Measurements from ENCODE around the gene ZBTB47. TPM values are rescaled to one million over a fixed set of nuclear protein-coding genes. Genes with fewer than 3 reads are reported as not detected.

The ZBTB47 gene
- total RNA-seq, 2 donors from 2014 or later = 84.2 to 108 TPM

GRCh38 chr3:42699511-42699971 is 46.0 kb downstream of the ZBTB47 start:
- TF ChIP-seq CTCF (IDR thresholded peaks at IDR 0.05) = no peak
- ATAC-seq (ENCODE audit: insufficient number of reproducible peaks, low FRiP score, low read depth) (no peak), DNase-seq (ENCODE audit: low spot score) (no peak)

GRCh38 chr3:42700366-42701288 is 47.1 kb downstream of the ZBTB47 start:
- ATAC-seq (ENCODE audit: insufficient number of reproducible peaks, low FRiP score, low read depth) (no peak), DNase-seq (ENCODE audit: low spot score) (no peak)
- Histone ChIP-seq H3K27me3 (replicated peaks; ENCODE audit: insufficient read depth) (no peaks in the 10 kb centered on the region), H3K36me3 (no peaks in the 10 kb centered on the region), H3K4me1 (ENCODE audit: control insufficient read depth in 1 of 2, low read depth in 2 of 2) (peaks cover 0 to 17% of the 10 kb centered on the region in 2 donors), H3K27ac (no peak overlapping the region), H3K4me3 (no peak overlapping the region), H3K9me3 (no peaks in the 10 kb centered on the region)
- no peak for TF ChIP-seq CTCF (IDR thresholded peaks at IDR 0.05)

More at GRCh38 chr3:42699511-42699971, 46.0 kb downstream of the ZBTB47 start:
- Histone ChIP-seq H3K27ac (no peak overlapping the region), H3K36me3 (no peaks in the 10 kb centered on the region), H3K9me3 (no peaks in the 10 kb centered on the region), H3K4me3 (no peak overlapping the region), H3K4me1 (ENCODE audit: control insufficient read depth in 1 of 2, low read depth in 2 of 2) (peaks cover 0 to 17% of the 10 kb centered on the region in 2 donors), H3K27me3 (replicated peaks; ENCODE audit: insufficient read depth) (no peaks in the 10 kb centered on the region)

- Histone ChIP-seq H3K4me1 (ENCODE audit: control insufficient read depth in 1 of 2, low read depth in 2 of 2) (peaks cover 0 to 17% of the 10 kb centered on the region in 2 donors), H3K27me3 (replicated peaks; ENCODE audit: insufficient read depth) (no peaks in the 10 kb centered on the region), H3K27ac (no peak overlapping the region), H3K36me3 (no peaks in the 10 kb centered on the region), H3K9me3 (no peaks in the 10 kb centered on the region), H3K4me3 (no peak overlapping the region)
- DNase-seq (ENCODE audit: low spot score) (peak; percentile 12), ATAC-seq (ENCODE audit: insufficient number of reproducible peaks, low FRiP score, low read depth) (no peak)
- TF ChIP-seq CTCF (IDR thresholded peaks at IDR 0.05) = no peak
These were observed 48.0 kb downstream of the ZBTB47 start for GRCh38 chr3:42701371-42702065.

- no peak for ATAC-seq (ENCODE audit: insufficient number of reproducible peaks, low FRiP score, low read depth)
- no peaks in the 10 kb centered on the region for H3K9me3 ChIP-seq
- no peaks in the 10 kb centered on the region for H3K36me3 ChIP-seq
- H3K27ac ChIP-seq = no peak within 1 kb of the TSS
- TF ChIP-seq CTCF (IDR thresholded peaks at IDR 0.05) = no peak
- H3K4me3 ChIP-seq = no peak within 1 kb of the TSS
- no peaks in the 10 kb centered on the region for H3K27me3 ChIP-seq (replicated peaks; ENCODE audit: insufficient read depth)
- H3K4me1 ChIP-seq (ENCODE audit: control insufficient read depth in 1 of 2, low read depth in 2 of 2) = peaks cover 0 to 17% of the 10 kb centered on the region in 2 donors
- no peak for DNase-seq (ENCODE audit: low spot score)
These were observed 48.8 kb downstream of the ZBTB47 start, which contains the start of gene HHATL for GRCh38 chr3:42702066-42702951. HHATL (minus strand) TSS chr3:42702798; CDS start chr3:42700826, 1,972 bp downstream.

Data from thoracic aorta (tissue), 2 donors.